BLaER1 treated with 17β-estradiol and CSF1 and Interleukin-3, amounts not matched to agents 10 nM and 100 nM (cell line): Measurements from ENCODE around the gene SLCO1B1.
"Not testable (repeated sequence)": the region's sequence is repeated elsewhere in the genome, so short reads cannot be mapped to it uniquely, and the experiment has no call there.

Experiments used
- H3K27ac ChIP-seq, 11 experiments: shearing (Covaris generic); formaldehyde crosslinking; 2 replicates each; pipeline ENCODE4 v1.8.1; 2022
- H3K27me3 ChIP-seq, 11 experiments: shearing (Covaris generic); formaldehyde crosslinking; 2 replicates each; pipeline ENCODE4 v1.8.1; 2022
- H3K36me3 ChIP-seq, 11 experiments: shearing (Covaris generic); formaldehyde crosslinking; 2 replicates each; pipeline ENCODE4 v1.8.1; 2022
- H3K4me1 ChIP-seq, 10 experiments: shearing (Covaris generic); formaldehyde crosslinking; 2 replicates each; pipeline ENCODE4 v1.8.1; 2022
- H3K4me2 ChIP-seq, 11 experiments: shearing (Covaris generic); formaldehyde crosslinking; 2 replicates each; pipeline ENCODE4 v1.8.1; 2022
- H3K4me3 ChIP-seq, 10 experiments: shearing (Covaris generic); formaldehyde crosslinking; 2 replicates each; pipeline ENCODE4 v1.8.1; 2022
- H3K9ac ChIP-seq, 11 experiments: shearing (Covaris generic); formaldehyde crosslinking; 2 replicates each; pipeline ENCODE4 v1.8.1; 2022
- H3K9me3 ChIP-seq, 11 experiments: shearing (Covaris generic); formaldehyde crosslinking; replicated peaks in 1 of 11; 2 replicates each; pipeline ENCODE4 v1.8.1; 2022
- H4K20me1 ChIP-seq, 11 experiments: shearing (Covaris generic); formaldehyde crosslinking; 2 replicates each; pipeline ENCODE4 v1.8.1; 2022
- Cebpa-rat ChIP-seq, 11 experiments: shearing (Covaris generic); IDR thresholded peaks; 2 replicates each; pipeline ENCODE4 v1.8.1; 2022

SLCO1B1 gene

GRCh38 chr12:21144309-21144708, 13.3 kb downstream of the SLCO1B1 start:
- no peak overlapping the region for H3K9ac ChIP-seq
- no peaks in the 10 kb centered on the region for H3K4me1 ChIP-seq
- no peaks in the 10 kb centered on the region for H3K9me3 ChIP-seq
- no peak overlapping the region for H3K4me2 ChIP-seq
- H3K27me3 ChIP-seq = no peaks in the 10 kb centered on the region
- H3K4me3 ChIP-seq = no peak overlapping the region
- no peak for TF ChIP-seq Cebpa-rat (IDR thresholded peaks at IDR 0.05)
- no peaks in the 10 kb centered on the region for H4K20me1 ChIP-seq
- no peak overlapping the region for H3K27ac ChIP-seq
- H3K36me3 ChIP-seq = no peaks in the 10 kb centered on the region

- H3K4me3 ChIP-seq, H4K20me1 ChIP-seq, H3K4me2 ChIP-seq, H3K9ac ChIP-seq, H3K36me3 ChIP-seq, H3K4me1 ChIP-seq, H3K27ac ChIP-seq, H3K27me3 ChIP-seq, H3K9me3 ChIP-seq: not testable (repeated sequence)
Observed at GRCh38 chr12:21149861-21150260, 18.9 kb downstream of the SLCO1B1 start.

- Histone ChIP-seq H3K27ac (no peak overlapping the region), H3K4me2 (no peak overlapping the region), H3K9ac (no peak overlapping the region), H3K36me3 (no peaks in the 10 kb centered on the region), H3K4me1 (no peaks in the 10 kb centered on the region), H4K20me1 (no peaks in the 10 kb centered on the region), H3K27me3 (no peaks in the 10 kb centered on the region), H3K9me3 (no peaks in the 10 kb centered on the region), H3K4me3 (no peak overlapping the region)
- no peak for TF ChIP-seq Cebpa-rat (IDR thresholded peaks at IDR 0.05)
Observed at GRCh38 chr12:21151184-21151583, 20.2 kb downstream of the SLCO1B1 start.

GRCh38 chr12:21155522-21156351, 24.7 kb downstream of the SLCO1B1 start:
- H3K9ac ChIP-seq = no peak overlapping the region
- no peaks in the 10 kb centered on the region for H4K20me1 ChIP-seq
- no peaks in the 10 kb centered on the region for H3K9me3 ChIP-seq
- H3K4me1 ChIP-seq = no peaks in the 10 kb centered on the region
- no peak overlapping the region for H3K4me3 ChIP-seq
- TF ChIP-seq Cebpa-rat (IDR thresholded peaks at IDR 0.05) = no peak
- H3K4me2 ChIP-seq = no peak overlapping the region
- no peaks in the 10 kb centered on the region for H3K36me3 ChIP-seq
- H3K27ac ChIP-seq = no peak overlapping the region
- no peaks in the 10 kb centered on the region for H3K27me3 ChIP-seq

GRCh38 chr12:21165048-21165447, 34.1 kb downstream of the SLCO1B1 start:
- Histone ChIP-seq H3K4me3 (no peak overlapping the region), H3K4me2 (no peak overlapping the region), H3K27me3 (no peaks in the 10 kb centered on the region), H3K4me1 (no peaks in the 10 kb centered on the region), H3K27ac (no peak overlapping the region), H3K9ac (no peak overlapping the region), H4K20me1 (no peaks in the 10 kb centered on the region), H3K9me3 (no peaks in the 10 kb centered on the region), H3K36me3 (no peaks in the 10 kb centered on the region)
- TF ChIP-seq Cebpa-rat (IDR thresholded peaks at IDR 0.05) = no peak

GRCh38 chr12:21169878-21170472, 39.0 kb downstream of the SLCO1B1 start:
- Histone ChIP-seq H3K4me3 (no peak overlapping the region), H3K4me1 (no peaks in the 10 kb centered on the region), H3K9me3 (no peaks in the 10 kb centered on the region), H3K36me3 (no peaks in the 10 kb centered on the region), H3K27ac (no peak overlapping the region), H4K20me1 (no peaks in the 10 kb centered on the region), H3K4me2 (no peak overlapping the region), H3K9ac (no peak overlapping the region), H3K27me3 (no peaks in the 10 kb centered on the region)
- TF ChIP-seq Cebpa-rat (IDR thresholded peaks at IDR 0.05) = no peak

GRCh38 chr12:21172079-21172478, 41.1 kb downstream of the SLCO1B1 start:
- H3K27me3 ChIP-seq = no peaks in the 10 kb centered on the region
- no peaks in the 10 kb centered on the region for H3K9me3 ChIP-seq
- H3K4me2 ChIP-seq = no peak overlapping the region
- H3K4me3 ChIP-seq = no peak overlapping the region
- no peaks in the 10 kb centered on the region for H4K20me1 ChIP-seq
- H3K9ac ChIP-seq = no peak overlapping the region
- no peak overlapping the region for H3K27ac ChIP-seq
- no peak for TF ChIP-seq Cebpa-rat (IDR thresholded peaks at IDR 0.05)
- H3K4me1 ChIP-seq = no peaks in the 10 kb centered on the region
- H3K36me3 ChIP-seq = no peaks in the 10 kb centered on the region

GRCh38 chr12:21183721-21184275, 52.8 kb downstream of the SLCO1B1 start:
- no peaks in the 10 kb centered on the region for H4K20me1 ChIP-seq
- no peak for TF ChIP-seq Cebpa-rat (IDR thresholded peaks at IDR 0.05)
- no peak overlapping the region for H3K4me2 ChIP-seq
- H3K9me3 ChIP-seq = no peaks in the 10 kb centered on the region
- H3K27me3 ChIP-seq = no peaks in the 10 kb centered on the region
- no peak overlapping the region for H3K9ac ChIP-seq
- H3K36me3 ChIP-seq = no peaks in the 10 kb centered on the region
- no peaks in the 10 kb centered on the region for H3K4me1 ChIP-seq
- H3K27ac ChIP-seq = no peak overlapping the region
- no peak overlapping the region for H3K4me3 ChIP-seq

GRCh38 chr12:21190016-21190415, 59.0 kb downstream of the SLCO1B1 start:
- no peaks in the 10 kb centered on the region for H3K36me3 ChIP-seq
- H4K20me1 ChIP-seq = no peaks in the 10 kb centered on the region
- no peak overlapping the region for H3K27ac ChIP-seq
- H3K4me3 ChIP-seq = no peak overlapping the region
- H3K9ac ChIP-seq = no peak overlapping the region
- no peaks in the 10 kb centered on the region for H3K9me3 ChIP-seq
- no peaks in the 10 kb centered on the region for H3K4me1 ChIP-seq
- no peak overlapping the region for H3K4me2 ChIP-seq
- no peak for TF ChIP-seq Cebpa-rat (IDR thresholded peaks at IDR 0.05)
- no peaks in the 10 kb centered on the region for H3K27me3 ChIP-seq

GRCh38 chr12:21214433-21214832, 83.4 kb downstream of the SLCO1B1 start:
- H3K27me3 ChIP-seq, H3K9me3 ChIP-seq, H3K4me1 ChIP-seq, H3K36me3 ChIP-seq, H3K4me2 ChIP-seq, H3K4me3 ChIP-seq, H3K27ac ChIP-seq, H3K9ac ChIP-seq, H4K20me1 ChIP-seq: not testable (repeated sequence)
